ENCODE measurements around the gene DDX39A.

Gene DDX39A

DNA sequence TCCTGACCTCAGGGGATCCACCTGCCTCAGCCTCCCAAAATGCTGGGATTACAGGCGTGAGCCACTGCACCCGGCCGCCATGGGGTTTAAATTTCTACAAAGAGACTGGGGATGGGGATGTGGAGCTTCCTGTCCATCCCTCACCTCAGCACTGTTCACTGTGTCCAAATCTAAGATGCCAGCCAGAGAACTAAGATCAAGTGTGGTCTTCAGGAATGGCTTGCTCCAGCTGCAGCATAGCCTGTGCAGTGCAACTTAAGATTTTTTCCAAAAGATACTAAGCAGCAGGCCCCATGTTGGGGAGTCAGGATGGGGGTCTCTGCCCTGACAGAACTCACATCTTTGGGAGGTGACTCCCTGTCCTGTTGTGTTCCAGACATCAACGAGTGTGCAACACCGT lies 28.6 kb downstream of the DDX39A start:
- no peak overlapping the region for H3K27ac ChIP-seq (ENCODE audit: low read length, poor library complexity, severe bottlenecking)
- 96% methylated on average over 5 of the region's 5 CpGs for WGBS
- no peak overlapping the region for H3K4me2 ChIP-seq (ENCODE audit: low read length, poor library complexity, severe bottlenecking)
- peaks cover 5% of the 10 kb centered on the region for H3K4me1 ChIP-seq (ENCODE audit: control insufficient read depth, insufficient read depth, low read depth, low read length)
- no peak for DNase-seq
- H3K14ac ChIP-seq (ENCODE audit: low read length in 2 of 2): no peak overlapping the region
- no peak overlapping the region for H2BK12ac ChIP-seq (ENCODE audit: low read length in 2 of 2)
- no peak overlapping the region for H3K4ac ChIP-seq (ENCODE audit: low read depth in 1 of 2, low read length in 2 of 2)
- no peak overlapping the region for H2BK15ac ChIP-seq (ENCODE audit: low read depth, poor library complexity, severe bottlenecking)
- H3K27me3 ChIP-seq (ENCODE audit: control insufficient read depth in 1 of 2, insufficient read depth in 1 of 2, low read length in 2 of 2): no peaks in the 10 kb centered on the region
- H2BK5ac ChIP-seq (ENCODE audit: low read depth, low read length, poor library complexity, severe bottlenecking): no peak overlapping the region
- no peak overlapping the region for H2AK5ac ChIP-seq (ENCODE audit: low read length, severe bottlenecking)
- peaks cover 38 to 46% of the 10 kb centered on the region in 2 experiments for H3K36me3 ChIP-seq (ENCODE audit: control insufficient read depth in 1 of 2, insufficient read depth in 2 of 2, low read depth in 1 of 2, low read length in 2 of 2)
- H2BK120ac ChIP-seq (ENCODE audit: low read depth, low read length): no peak overlapping the region
- H3K23ac ChIP-seq (ENCODE audit: low read length in 2 of 2): no peak overlapping the region
- peaks cover 7% of the 10 kb centered on the region for H3K79me1 ChIP-seq (replicated peaks; ENCODE audit: low read length, poor library complexity, severe bottlenecking)
- H4K8ac ChIP-seq (ENCODE audit: low read length): no peak overlapping the region
- H3K9me3 ChIP-seq (ENCODE audit: control insufficient read depth, low read length): no peaks in the 10 kb centered on the region
- no peak overlapping the region for H3K9ac ChIP-seq (ENCODE audit: low read length)
- H3K4me3 ChIP-seq (ENCODE audit: insufficient read depth in 1 of 2, low read depth in 1 of 2, low read length in 2 of 2): no peak overlapping the region
- H4K91ac ChIP-seq (ENCODE audit: low read length): no peak overlapping the region
- H2AFZ ChIP-seq (ENCODE audit: low read depth, low read length): no peak overlapping the region
- no peak overlapping the region for H3K18ac ChIP-seq (ENCODE audit: low read depth in 1 of 2, low read length in 2 of 2)

DNA sequence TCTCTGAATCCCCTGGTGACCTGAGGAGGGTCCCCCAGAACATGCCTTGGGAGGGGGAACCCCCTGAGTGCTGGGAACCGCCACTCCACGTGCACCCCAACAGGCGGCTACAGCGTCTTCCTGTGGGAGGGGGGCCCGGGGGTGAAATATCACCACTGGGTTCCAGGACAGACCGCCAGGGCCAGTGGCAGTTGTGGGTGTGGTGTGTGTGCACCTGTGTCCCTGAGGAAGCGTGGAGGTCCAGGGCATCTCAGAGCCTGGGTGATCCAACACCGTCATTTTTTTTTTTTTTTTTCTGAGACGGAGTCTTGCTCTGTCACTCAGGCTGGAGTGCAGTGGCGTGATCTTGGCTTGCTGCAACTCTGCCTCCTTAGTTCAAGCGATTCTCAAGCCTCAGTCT lies 33.6 kb downstream of the DDX39A start:
- Histone ChIP-seq H2BK5ac (ENCODE audit: low read depth, low read length, poor library complexity, severe bottlenecking) (no peak overlapping the region), H3K23ac (ENCODE audit: low read length in 2 of 2) (no peak overlapping the region), H2BK120ac (ENCODE audit: low read depth, low read length) (peak overlapping the region; percentile 19), H3K4me1 (ENCODE audit: control insufficient read depth, insufficient read depth, low read depth, low read length) (peaks cover 26% of the 10 kb centered on the region), H4K8ac (ENCODE audit: low read length) (peak overlapping the region; percentile 85), H3K4me2 (ENCODE audit: low read length, poor library complexity, severe bottlenecking) (no peak overlapping the region), H3K4me3 (ENCODE audit: insufficient read depth in 1 of 2, low read depth in 1 of 2, low read length in 2 of 2) (no peak overlapping the region), H3K27ac (ENCODE audit: low read length, poor library complexity, severe bottlenecking) (no peak overlapping the region), H4K91ac (ENCODE audit: low read length) (peak overlapping the region; percentile 90), H3K36me3 (ENCODE audit: control insufficient read depth in 1 of 2, insufficient read depth in 2 of 2, low read depth in 1 of 2, low read length in 2 of 2) (peaks cover 3 to 8% of the 10 kb centered on the region in 2 experiments), H3K9me3 (ENCODE audit: control insufficient read depth, low read length) (no peaks in the 10 kb centered on the region), H3K27me3 (ENCODE audit: control insufficient read depth in 1 of 2, insufficient read depth in 1 of 2, low read length in 2 of 2) (no peaks in the 10 kb centered on the region), H2BK15ac (ENCODE audit: low read depth, poor library complexity, severe bottlenecking) (peak overlapping the region; percentile 80), H3K4ac (ENCODE audit: low read depth in 1 of 2, low read length in 2 of 2) (peak overlapping the region in 1 of 2 experiments; percentile 87), H2BK12ac (ENCODE audit: low read length in 2 of 2) (no peak overlapping the region), H3K79me1 (replicated peaks; ENCODE audit: low read length, poor library complexity, severe bottlenecking) (peaks cover 19% of the 10 kb centered on the region), H3K14ac (ENCODE audit: low read length in 2 of 2) (no peak overlapping the region), H2AFZ (ENCODE audit: low read depth, low read length) (no peak overlapping the region), H3K18ac (ENCODE audit: low read depth in 1 of 2, low read length in 2 of 2) (no peak overlapping the region), H3K9ac (ENCODE audit: low read length) (no peak overlapping the region), H2AK5ac (ENCODE audit: low read length, severe bottlenecking) (no peak overlapping the region)
- 89% methylated on average over 7 of the region's 11 CpGs for whole genome bisulfite sequencing
- DNase-seq: no peak

DNA sequence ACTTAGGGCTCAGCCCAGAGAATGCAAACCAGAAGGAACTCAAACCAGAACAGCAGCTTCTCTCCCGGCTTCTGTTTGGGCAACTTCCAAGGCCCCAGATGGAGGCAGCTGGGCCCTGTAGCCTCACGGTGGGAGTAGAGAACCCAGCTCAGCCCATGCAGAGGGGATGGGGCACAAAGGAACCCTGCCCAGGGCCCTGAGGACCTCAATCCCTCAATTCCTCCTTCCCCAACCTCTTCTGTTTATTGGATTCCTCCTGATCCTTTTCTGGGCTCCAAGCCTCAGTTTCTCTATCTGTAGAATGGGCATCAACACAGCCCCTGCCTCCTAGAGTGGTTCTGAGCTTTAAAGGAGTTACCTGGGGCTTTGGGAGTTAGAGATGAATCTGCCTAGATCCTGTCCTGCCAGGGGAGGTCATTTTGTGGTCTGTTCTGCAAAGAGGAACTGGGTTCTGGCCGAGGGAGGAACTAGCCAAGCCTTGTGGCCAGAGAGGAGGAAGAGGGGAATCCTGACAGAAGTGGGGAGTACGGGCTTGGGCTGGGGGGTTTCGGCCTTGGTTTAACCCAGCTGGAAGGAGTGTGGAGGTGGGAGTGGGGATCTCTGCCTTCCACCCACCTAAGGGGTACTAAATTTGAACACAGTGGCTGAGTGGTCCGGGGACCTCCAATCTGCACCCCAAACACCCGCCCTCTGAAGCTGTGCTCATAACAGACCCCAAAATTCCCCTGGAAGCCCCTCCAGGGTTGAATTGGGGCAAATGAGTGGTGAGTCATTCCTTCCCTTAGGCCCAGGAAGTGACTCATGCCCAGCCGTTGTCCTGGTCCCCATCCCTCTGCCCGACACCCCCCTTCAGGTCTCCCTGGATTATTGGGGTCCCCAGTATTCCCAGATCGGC lies 35.2 kb downstream of the DDX39A start:
- 32% methylated on average over 7 of the region's 10 CpGs for WGBS
- Histone ChIP-seq H3K4me1 (ENCODE audit: control insufficient read depth, insufficient read depth, low read depth, low read length) (peaks cover 26% of the 10 kb centered on the region), H3K36me3 (ENCODE audit: control insufficient read depth in 1 of 2, insufficient read depth in 2 of 2, low read depth in 1 of 2, low read length in 2 of 2) (peaks cover 3 to 7% of the 10 kb centered on the region in 2 experiments), H4K91ac (ENCODE audit: low read length) (peak overlapping the region; percentile 96), H2BK15ac (ENCODE audit: low read depth, poor library complexity, severe bottlenecking) (peak overlapping the region; percentile 71), H3K18ac (ENCODE audit: low read depth in 1 of 2, low read length in 2 of 2) (peak overlapping the region; percentile 87 to 91), H4K8ac (ENCODE audit: low read length) (peak overlapping the region; percentile 93), H3K23ac (ENCODE audit: low read length in 2 of 2) (peak overlapping the region; percentile 30 to 75), H3K27ac (ENCODE audit: low read length, poor library complexity, severe bottlenecking) (peak overlapping the region; percentile 50), H3K9me3 (ENCODE audit: control insufficient read depth, low read length) (no peaks in the 10 kb centered on the region), H2AK5ac (ENCODE audit: low read length, severe bottlenecking) (peak overlapping the region; percentile 88), H2BK5ac (ENCODE audit: low read depth, low read length, poor library complexity, severe bottlenecking) (no peak overlapping the region), H3K4me3 (ENCODE audit: insufficient read depth in 1 of 2, low read depth in 1 of 2, low read length in 2 of 2) (peak overlapping the region in 1 of 2 experiments; percentile 55), H3K4me2 (ENCODE audit: low read length, poor library complexity, severe bottlenecking) (peak overlapping the region; percentile 14), H2AFZ (ENCODE audit: low read depth, low read length) (no peak overlapping the region), H3K14ac (ENCODE audit: low read length in 2 of 2) (peak overlapping the region in 1 of 2 experiments; percentile 76), H3K4ac (ENCODE audit: low read depth in 1 of 2, low read length in 2 of 2) (peak overlapping the region; percentile 86 to 89), H3K27me3 (ENCODE audit: control insufficient read depth in 1 of 2, insufficient read depth in 1 of 2, low read length in 2 of 2) (no peaks in the 10 kb centered on the region), H2BK120ac (ENCODE audit: low read depth, low read length) (peak overlapping the region; percentile 81), H3K79me1 (replicated peaks; ENCODE audit: low read length, poor library complexity, severe bottlenecking) (peaks cover 19% of the 10 kb centered on the region), H2BK12ac (ENCODE audit: low read length in 2 of 2) (peak overlapping the region; percentile 8 to 96), H3K9ac (ENCODE audit: low read length) (peak overlapping the region; percentile 87)
- DNase-seq: peak; percentile 83

DNA sequence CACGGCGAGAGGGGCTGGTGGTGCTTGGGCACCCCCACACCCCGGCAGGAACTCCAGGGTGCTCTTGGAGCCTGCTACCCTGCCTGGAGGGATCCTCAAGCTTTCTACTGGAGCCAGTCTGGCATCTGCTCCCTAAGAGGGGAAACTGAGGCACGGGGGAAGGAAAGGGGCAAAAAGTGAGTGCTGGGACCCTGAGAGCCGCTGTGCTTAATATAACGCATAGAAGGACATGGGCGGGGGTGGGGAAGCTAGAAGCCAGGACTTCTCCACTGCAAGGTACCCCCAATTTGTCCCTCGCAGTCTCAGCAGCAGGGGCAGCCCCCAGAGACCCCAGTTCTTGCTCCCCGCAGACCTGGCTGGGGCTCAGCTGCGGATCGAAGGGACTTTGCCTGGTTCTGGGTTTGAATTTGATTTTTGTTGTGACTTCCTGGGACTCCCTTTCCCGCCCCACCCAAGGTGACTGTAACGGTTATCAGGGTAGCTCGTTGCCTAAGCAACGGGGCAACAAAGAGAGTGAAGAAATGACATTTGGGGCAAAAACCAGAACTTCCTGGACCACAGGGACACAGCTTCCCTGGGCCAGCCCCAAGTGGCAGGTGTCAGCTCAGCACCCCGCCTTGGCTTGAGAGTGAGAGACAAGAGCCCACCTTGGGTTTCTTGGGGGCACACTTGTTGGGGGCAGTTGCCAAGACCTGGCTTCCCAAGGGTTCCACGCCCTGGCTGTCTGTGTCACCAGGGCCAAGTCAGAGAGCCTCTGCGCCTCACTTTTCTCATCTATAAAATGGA lies 37.3 kb downstream of the DDX39A start:
- peak overlapping the region; percentile 45 to 88 for H3K18ac ChIP-seq (ENCODE audit: low read depth in 1 of 2, low read length in 2 of 2)
- peak overlapping the region; percentile 14 for H4K91ac ChIP-seq (ENCODE audit: low read length)
- peak overlapping the region; percentile 86 for H2AK5ac ChIP-seq (ENCODE audit: low read length, severe bottlenecking)
- WGBS: 46% methylated on average over 17 of the region's 18 CpGs
- DNase-seq: peak; percentile 71
- no peaks in the 10 kb centered on the region for H3K9me3 ChIP-seq (ENCODE audit: control insufficient read depth, low read length)
- H3K27me3 ChIP-seq (ENCODE audit: control insufficient read depth in 1 of 2, insufficient read depth in 1 of 2, low read length in 2 of 2): no peaks in the 10 kb centered on the region
- peak overlapping the region; percentile 83 for H3K4me2 ChIP-seq (ENCODE audit: low read length, poor library complexity, severe bottlenecking)
- peak overlapping the region; percentile 63 to 84 for H3K4me3 ChIP-seq (ENCODE audit: insufficient read depth in 1 of 2, low read depth in 1 of 2, low read length in 2 of 2)
- H3K4ac ChIP-seq (ENCODE audit: low read depth in 1 of 2, low read length in 2 of 2): peak overlapping the region; percentile 15 to 71
- H3K23ac ChIP-seq (ENCODE audit: low read length in 2 of 2): no peak overlapping the region
- no peak overlapping the region for H2BK120ac ChIP-seq (ENCODE audit: low read depth, low read length)
- peak overlapping the region; percentile 66 for H2AFZ ChIP-seq (ENCODE audit: low read depth, low read length)
- peak overlapping the region; percentile 73 for H2BK15ac ChIP-seq (ENCODE audit: low read depth, poor library complexity, severe bottlenecking)
- peak overlapping the region; percentile 55 for H4K8ac ChIP-seq (ENCODE audit: low read length)
- no peak overlapping the region for H3K27ac ChIP-seq (ENCODE audit: low read length, poor library complexity, severe bottlenecking)
- H2BK12ac ChIP-seq (ENCODE audit: low read length in 2 of 2): peak overlapping the region; percentile 28 to 83
- peak overlapping the region; percentile 9 for H2BK5ac ChIP-seq (ENCODE audit: low read depth, low read length, poor library complexity, severe bottlenecking)
- H3K14ac ChIP-seq (ENCODE audit: low read length in 2 of 2): peak overlapping the region in 1 of 2 experiments; percentile 59
- no peaks in the 10 kb centered on the region for H3K36me3 ChIP-seq (ENCODE audit: control insufficient read depth in 1 of 2, insufficient read depth in 2 of 2, low read depth in 1 of 2, low read length in 2 of 2)
- H3K4me1 ChIP-seq (ENCODE audit: control insufficient read depth, insufficient read depth, low read depth, low read length): peaks cover 26% of the 10 kb centered on the region
- H3K79me1 ChIP-seq (replicated peaks; ENCODE audit: low read length, poor library complexity, severe bottlenecking): peaks cover 15% of the 10 kb centered on the region
- H3K9ac ChIP-seq (ENCODE audit: low read length): peak overlapping the region; percentile 97
